HFF-Myc (cell line): Measurements from ENCODE around the gene RNF144A.

Experiments used
- DNase-seq: peaks from one replicate; pipeline ENCODE4 v3.0.0-alpha.2; 2011; ENCODE audit warnings: low read depth; ENCODE audit errors: extremely low read depth
- H3K4me3 ChIP-seq: replicated peaks from 2 replicates; pipeline ENCODE4 v1.5.1; 2011; ENCODE audit warnings: low read depth, mild to moderate bottlenecking, control low read depth, low read length
- TF ChIP-seq, protein P1 (sequence below): IDR thresholded peaks from 2 replicates; pipeline ENCODE4 v1.5.1; 2012; ENCODE audit warnings: mild to moderate bottlenecking, low read depth, low read length, control low read depth; ENCODE audit errors: missing control alignments

RNF144A gene

DNA sequence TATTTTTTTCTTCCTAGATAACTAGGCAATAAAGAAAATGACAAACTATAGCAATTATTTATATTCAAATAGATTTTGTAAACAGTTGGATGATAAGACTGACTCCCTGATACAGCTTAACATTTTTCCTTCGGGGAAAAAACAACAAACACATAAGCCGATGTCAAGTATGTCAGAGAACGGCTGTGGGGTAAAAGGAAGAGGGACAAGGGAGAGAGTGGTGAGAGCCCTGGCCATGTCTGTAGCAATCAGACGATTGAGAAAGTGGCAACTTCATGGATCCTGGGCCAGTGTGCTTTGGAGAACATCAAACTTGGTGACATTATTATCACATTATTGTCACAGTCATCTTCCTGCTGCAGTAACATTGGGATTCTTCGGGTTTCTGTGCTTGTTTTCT is 65.2 kb downstream of the RNF144A start:
- no peak for DNase-seq
- TF ChIP-seq, protein P1, sequence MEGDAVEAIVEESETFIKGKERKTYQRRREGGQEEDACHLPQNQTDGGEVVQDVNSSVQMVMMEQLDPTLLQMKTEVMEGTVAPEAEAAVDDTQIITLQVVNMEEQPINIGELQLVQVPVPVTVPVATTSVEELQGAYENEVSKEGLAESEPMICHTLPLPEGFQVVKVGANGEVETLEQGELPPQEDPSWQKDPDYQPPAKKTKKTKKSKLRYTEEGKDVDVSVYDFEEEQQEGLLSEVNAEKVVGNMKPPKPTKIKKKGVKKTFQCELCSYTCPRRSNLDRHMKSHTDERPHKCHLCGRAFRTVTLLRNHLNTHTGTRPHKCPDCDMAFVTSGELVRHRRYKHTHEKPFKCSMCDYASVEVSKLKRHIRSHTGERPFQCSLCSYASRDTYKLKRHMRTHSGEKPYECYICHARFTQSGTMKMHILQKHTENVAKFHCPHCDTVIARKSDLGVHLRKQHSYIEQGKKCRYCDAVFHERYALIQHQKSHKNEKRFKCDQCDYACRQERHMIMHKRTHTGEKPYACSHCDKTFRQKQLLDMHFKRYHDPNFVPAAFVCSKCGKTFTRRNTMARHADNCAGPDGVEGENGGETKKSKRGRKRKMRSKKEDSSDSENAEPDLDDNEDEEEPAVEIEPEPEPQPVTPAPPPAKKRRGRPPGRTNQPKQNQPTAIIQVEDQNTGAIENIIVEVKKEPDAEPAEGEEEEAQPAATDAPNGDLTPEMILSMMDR: no peak
- no peak overlapping the region for H3K4me3 ChIP-seq

DNA sequence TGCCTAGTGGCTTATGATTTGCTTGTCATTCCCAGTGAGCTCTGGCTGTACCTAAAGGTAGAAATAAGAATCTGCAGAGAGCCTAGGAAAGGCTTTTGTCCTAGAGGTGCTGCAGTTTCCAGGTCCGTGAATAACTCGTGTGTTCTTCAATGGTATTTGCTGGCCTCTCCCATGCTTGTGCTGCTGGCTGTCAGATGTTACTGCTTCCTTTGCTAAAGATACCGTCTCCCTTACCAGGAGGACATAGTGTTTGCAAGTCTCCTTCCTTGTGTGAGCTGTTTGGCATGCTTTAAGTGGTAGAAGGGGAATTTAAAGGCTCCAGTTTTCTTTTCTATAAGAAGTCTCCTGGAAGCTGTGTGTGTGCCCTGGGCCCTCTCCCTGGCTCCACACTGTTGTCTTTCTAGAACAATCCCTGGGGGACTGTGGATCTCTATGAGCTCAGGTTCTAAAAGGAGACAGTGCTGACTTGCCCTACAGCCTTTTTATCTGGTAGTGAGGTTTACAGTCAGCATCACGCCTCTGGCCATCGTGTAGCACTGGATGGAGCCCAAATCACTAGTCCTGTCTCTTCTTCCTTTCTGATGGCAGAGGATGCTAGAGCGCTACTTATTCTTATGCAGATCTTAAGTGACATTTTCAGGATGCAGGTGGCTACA is 65.8 kb downstream of the RNF144A start:
- no peak for DNase-seq
- TF ChIP-seq, protein P1: no peak
- no peak overlapping the region for H3K4me3 ChIP-seq

DNA sequence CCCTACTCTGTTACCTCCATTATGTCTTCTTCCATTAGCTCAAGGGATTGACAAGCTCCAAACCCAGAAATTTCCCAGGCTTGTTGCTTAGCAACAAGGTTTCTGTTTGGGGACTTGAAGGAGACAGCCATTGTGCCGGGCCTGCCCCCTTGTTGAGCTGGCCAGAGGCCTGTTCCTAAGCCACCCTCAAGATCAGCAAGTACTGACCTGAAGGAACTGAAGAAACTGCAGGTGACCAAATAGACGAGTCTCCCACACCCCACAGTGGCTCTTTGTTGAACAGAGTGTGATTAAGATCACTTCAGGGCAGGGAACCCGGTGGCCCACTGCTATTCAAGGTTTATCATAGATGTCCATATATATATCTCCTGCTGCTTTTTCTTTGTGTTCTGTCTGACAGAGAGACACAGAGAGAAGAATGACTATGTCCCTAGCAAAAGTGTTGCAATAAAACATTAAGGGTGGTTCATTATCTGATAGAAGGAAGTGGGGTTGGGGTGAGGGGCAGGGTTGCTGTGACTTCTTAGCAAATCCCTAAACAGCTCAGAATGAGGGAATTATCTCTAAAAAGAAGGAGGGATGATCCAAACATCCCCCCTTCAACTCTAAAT is 69.2 kb downstream of the RNF144A start:
- H3K4me3 ChIP-seq: no peak overlapping the region
- TF ChIP-seq, protein P1: no peak
- DNase-seq: no peak

DNA sequence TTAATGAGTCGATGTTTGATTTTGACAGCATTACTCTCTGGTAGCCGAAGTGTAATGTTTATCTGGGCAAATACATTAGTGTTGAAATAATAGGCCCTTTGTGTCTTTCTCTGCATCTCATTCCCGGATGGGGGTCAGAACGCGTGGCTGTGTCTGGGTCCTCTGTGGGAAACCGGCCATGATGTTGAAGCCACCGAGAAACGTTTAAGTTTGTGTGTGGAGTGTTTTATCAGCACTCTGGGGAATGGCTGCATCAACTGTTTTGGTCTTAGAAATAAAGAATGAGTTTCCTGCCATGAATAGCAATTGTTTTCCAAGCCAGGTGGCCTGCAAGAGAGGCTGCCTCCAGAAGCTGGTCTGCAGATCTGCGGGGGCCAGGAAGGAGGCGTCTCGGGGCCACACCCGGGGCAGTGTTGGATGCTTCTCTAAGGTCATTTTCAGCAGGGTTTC is 69.7 kb downstream of the RNF144A start:
- no peak for DNase-seq
- TF ChIP-seq, protein P1: no peak
- H3K4me3 ChIP-seq: no peak overlapping the region

DNA sequence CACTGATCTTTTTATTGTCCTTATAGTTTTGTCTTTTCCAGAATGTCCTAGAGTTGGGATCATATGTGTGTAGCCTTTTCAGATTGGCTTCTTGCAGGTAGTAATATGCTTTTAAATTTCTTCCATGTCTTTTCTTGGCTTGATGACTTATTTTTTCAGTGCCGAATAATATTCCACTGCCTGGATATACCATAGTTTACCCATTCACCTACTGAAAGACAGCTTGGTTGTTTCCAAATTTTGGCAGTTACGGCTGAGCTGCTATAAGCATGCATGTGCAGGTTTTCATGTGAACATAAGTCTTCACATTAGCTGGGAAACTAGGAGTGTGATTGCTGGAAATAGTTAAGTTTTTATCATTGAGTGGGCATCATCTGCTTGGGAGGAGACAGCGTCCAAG is 73.7 kb downstream of the RNF144A start:
- no peak overlapping the region for H3K4me3 ChIP-seq

DNA sequence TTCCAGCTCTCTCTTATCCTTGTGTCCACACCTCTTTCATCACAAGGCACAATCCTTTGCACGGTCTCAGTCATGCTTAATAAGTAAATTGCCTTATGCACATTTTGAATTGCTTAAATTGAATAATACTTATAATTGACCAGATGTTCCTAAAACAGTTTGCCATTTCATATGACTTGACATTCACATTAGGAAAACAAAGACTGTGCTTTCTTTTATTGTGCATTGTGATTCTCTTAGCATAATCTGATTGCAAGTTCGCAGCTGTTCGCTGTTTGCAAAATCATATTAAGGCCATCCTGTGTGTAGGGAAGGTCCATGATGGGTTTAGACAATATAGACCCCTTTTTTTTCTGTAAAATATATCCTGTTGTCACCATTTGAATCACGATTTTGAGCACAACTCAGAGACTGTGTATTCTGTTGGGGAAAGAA is 75.6 kb downstream of the RNF144A start:
- DNase-seq: no peak
- TF ChIP-seq, protein P1: no peak
- no peak overlapping the region for H3K4me3 ChIP-seq

More for the DNA sequence above, 73.7 kb downstream of the RNF144A start:
- TF ChIP-seq, protein P1: no peak
- no peak for DNase-seq
